Heart left ventricle (tissue), 13 donors: Measurements from ENCODE around the gene TMEM132D.

Experiments used
- CTCF ChIP-seq, 12 donors: fragments of 200-600 bp; sonication (generic) in 4 of 12; IDR thresholded peaks; one replicate each; pipeline versions ENCODE4 v1.5.0 to v1.8.0; 2018 to 2022; ENCODE audit warnings: antibody characterized with exemption in 12 of 12, mild to moderate bottlenecking in 5 of 12
- POLR2A ChIP-seq, 2 donors: fragments of 450-650 bp; IDR thresholded peaks; one replicate each; pipeline ENCODE4 v1.6.1; 2017; ENCODE audit warnings: antibody characterized with exemption in 2 of 2, mild to moderate bottlenecking in 2 of 2, moderate library complexity in 2 of 2
- donor health status: ischemic (EF 13 %, LVEDD 7.1; RV severe dilation, severe dysfunction).
- donor health status: DM: no; HTN: yes; CAD: no.
- donor health status: DM: no; HTN: no; CAD: no.
- donor health status: ischemic (EF 25% LVEDD 6.9; RV normal size, moderate dysfunction).
- donor health status: ischemic (EF 25% LVEDD 5.7; RV mildly dilated, moderate dysfunction).
- donor health status: ischemic (EF 35%, LVEDD 5.7; RV mildly dilated, moderate dysfunction).
- donor health status: nonischemic (EF 11% LVEDD 7.7; RV severe dilation, severe dysfunction).
- donor health status: DM: yes; HTN: yes; CAD: no.
- donor health status: PGD.
- donor health status: ischemic (EF 29% LVEDD 5.4; RV normal size, mild dysfunction).
- donor health status: nonischemic (EF 23%, LVEDD 6.1; RV moderate dilation, normal function).

GRCh38 chr12:129196927-129197326, 706.9 kb downstream of the TMEM132D start:
- TF ChIP-seq CTCF (IDR thresholded peaks at IDR 0.05): no peak
- TF ChIP-seq POLR2A (IDR thresholded peaks at IDR 0.05): no peak
